Activated naive CD4-positive, alpha-beta T cell treated with Interleukin-2 at 50 U/mL for 16 hours (primary cell): ENCODE measurements around the gene PLCB1.

ENCODE experiments used
- DNase-seq: peaks from one replicate; pipeline ENCODE4 v3.0.0-alpha.2; 2020

The PLCB1 gene

GRCh38 chr20:8249634-8250033, 117.6 kb downstream of the PLCB1 start:
- no peak for DNase-seq

GRCh38 chr20:8250539-8251200, 118.6 kb downstream of the PLCB1 start:
- DNase-seq: no peak

GRCh38 chr20:8251201-8251575, 119.1 kb downstream of the PLCB1 start:
- no peak for DNase-seq

GRCh38 chr20:8254911-8255582, 123.0 kb downstream of the PLCB1 start:
- no peak for DNase-seq

- DNase-seq: no peak
Measured at GRCh38 chr20:8255945-8256632, 124.0 kb downstream of the PLCB1 start.

GRCh38 chr20:8260837-8261251, 128.8 kb downstream of the PLCB1 start:
- no peak for DNase-seq

GRCh38 chr20:8262721-8263120, 130.7 kb downstream of the PLCB1 start:
- no peak for DNase-seq

GRCh38 chr20:8265588-8265987, 133.5 kb downstream of the PLCB1 start:
- no peak for DNase-seq

GRCh38 chr20:8267009-8267408, 134.9 kb downstream of the PLCB1 start:
- no peak for DNase-seq

- no peak for DNase-seq
Measured at GRCh38 chr20:8271727-8272126, 139.7 kb downstream of the PLCB1 start.

GRCh38 chr20:8272766-8273165, 140.7 kb downstream of the PLCB1 start:
- DNase-seq: no peak

- no peak for DNase-seq
Measured at GRCh38 chr20:8284902-8285301, 152.8 kb downstream of the PLCB1 start.

- no peak for DNase-seq
Measured at GRCh38 chr20:8287340-8287739, 155.3 kb downstream of the PLCB1 start.

- DNase-seq: no peak
Measured at GRCh38 chr20:8291200-8291599, 159.1 kb downstream of the PLCB1 start.

- DNase-seq: no peak
Measured at GRCh38 chr20:8291873-8292272, 159.8 kb downstream of the PLCB1 start.

- no peak for DNase-seq
Measured at GRCh38 chr20:8292793-8293192, 160.7 kb downstream of the PLCB1 start.

- no peak for DNase-seq
Measured at GRCh38 chr20:8293750-8294149, 161.7 kb downstream of the PLCB1 start.

GRCh38 chr20:8296536-8296935, 164.5 kb downstream of the PLCB1 start:
- no peak for DNase-seq

GRCh38 chr20:8298426-8299043, 166.5 kb downstream of the PLCB1 start:
- no peak for DNase-seq

- no peak for DNase-seq
Measured at GRCh38 chr20:8299921-8300320, 167.9 kb downstream of the PLCB1 start.

GRCh38 chr20:8301655-8302054, 169.6 kb downstream of the PLCB1 start:
- no peak for DNase-seq

GRCh38 chr20:8303651-8304050, 171.6 kb downstream of the PLCB1 start:
- DNase-seq: no peak

GRCh38 chr20:8304124-8304816, 172.2 kb downstream of the PLCB1 start:
- no peak for DNase-seq
